SHP77 (cell line): ENCODE results near the gene PXMP4.

ENCODE experiments used
- DNase-seq, 2 experiments: peaks; one replicate each; lab custom pipeline; 2025; lab: John Stamatoyannopoulos, UW

The PXMP4 gene

DNA sequence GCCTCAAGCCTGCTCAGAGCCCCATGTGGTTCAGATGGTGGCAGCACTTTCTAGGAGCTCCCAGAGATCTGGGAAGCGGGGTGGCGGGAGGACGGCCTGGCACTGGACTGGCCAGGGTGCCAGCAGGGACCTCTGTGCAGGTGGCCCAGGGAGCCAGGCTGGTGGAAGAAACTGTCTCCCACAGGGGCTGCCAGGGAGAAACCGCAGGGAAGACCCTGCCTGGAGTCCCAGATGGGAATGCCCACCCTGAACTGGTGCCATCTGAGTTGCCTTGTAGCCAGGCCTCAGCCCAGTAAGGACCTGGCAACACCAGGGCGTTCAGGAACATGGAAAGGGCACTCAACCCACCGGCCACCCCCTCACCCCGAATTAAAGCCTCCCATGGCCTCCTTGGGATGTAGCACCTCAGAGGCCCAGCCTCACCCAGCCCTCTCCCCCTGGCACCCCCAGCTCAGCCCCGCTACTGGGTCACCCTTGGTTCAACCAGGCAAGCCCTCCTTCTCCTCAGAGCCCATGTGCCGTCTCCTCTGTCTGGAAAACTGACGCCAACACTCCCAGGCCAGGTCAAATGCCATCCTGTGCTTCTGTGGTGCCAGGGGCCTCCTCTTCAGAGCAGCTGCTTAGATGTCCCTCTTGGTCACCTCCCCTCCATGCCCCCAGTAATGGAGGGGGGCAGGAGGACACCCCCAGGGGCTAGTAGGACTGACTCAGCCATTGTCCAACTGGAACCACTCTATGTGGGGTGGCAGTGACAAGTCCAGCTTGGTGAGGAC is 63.9 kb downstream of the PXMP4 start:
- DNase-seq: no peak

DNA sequence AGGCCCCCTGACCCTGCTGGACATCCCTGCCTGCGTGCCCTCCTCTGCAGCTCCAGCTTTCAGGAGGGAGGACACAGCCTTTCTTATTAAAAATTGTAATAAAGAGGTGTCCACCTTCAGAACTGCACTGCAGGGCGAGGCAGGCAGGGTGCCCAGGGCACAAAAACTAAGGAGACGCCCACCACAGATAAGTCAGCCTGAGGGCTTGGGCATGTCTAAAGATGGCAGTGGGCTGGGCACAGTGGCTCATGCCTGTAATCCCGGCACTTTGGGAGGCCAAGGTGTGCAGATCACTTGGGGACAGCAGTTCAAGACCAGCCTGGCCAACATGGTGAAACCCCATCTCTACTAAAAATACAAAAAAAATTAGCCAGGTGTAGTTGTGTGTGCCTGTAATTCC is 64.9 kb downstream of the PXMP4 start:
- no peak for DNase-seq

DNA sequence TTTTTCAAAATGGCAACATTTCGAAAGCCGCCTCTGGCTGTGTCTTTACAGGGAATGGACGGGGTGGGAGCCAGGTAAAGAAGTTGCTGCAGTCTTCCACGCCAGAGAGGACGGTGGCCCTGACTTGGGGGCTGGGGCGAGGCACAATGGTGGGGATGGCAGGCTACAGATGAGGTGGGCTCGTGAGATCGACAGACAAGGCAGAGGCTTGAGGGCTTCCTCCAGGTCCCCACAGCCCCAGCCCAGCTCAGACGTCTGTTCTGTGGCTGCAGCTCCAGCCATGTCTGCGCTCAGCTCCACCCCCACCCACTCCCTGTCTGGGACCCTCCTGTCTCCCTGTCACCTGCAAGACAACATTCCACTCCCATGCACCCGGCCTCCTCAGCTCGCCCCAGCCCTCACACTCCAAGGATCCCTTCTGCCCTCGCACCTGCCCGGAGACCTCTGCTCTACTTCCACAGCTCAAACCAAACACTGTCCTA is 65.4 kb downstream of the PXMP4 start:
- DNase-seq: no peak

DNA sequence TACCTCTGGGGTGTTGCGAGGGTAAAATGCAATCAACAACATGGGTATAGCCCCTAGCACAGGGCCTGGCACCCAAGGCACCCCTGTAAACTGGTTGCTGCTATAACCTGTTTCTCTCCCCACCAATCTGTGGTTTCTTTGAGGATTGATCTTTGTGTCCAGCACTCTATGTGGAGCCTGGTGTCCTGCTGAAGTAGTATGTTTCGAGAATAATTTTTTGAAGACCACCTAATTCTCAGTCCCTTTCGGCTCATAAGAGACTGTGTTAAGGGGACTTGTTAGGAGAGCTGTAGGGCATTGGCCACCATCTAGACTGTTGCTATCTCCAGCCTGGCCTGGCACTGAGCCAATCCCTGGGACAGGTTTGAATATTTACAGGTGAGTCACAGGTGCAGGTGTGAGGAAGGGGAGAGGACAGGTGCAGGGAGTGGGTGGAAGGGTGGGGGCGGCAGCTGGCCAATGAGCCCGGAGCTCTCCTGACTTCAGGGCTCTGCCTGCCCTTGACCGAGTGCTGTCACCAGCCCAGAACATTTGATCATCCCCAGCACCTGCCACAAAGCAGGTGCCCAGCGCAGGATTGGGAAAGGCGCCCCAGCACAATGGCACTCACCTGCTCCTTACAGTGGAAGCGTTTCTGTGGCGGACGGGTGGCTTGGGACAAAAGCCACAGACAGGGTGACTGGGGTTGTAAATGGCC is 66.1 kb downstream of the PXMP4 start:
- DNase-seq: peak; percentile 72 to 79

DNA sequence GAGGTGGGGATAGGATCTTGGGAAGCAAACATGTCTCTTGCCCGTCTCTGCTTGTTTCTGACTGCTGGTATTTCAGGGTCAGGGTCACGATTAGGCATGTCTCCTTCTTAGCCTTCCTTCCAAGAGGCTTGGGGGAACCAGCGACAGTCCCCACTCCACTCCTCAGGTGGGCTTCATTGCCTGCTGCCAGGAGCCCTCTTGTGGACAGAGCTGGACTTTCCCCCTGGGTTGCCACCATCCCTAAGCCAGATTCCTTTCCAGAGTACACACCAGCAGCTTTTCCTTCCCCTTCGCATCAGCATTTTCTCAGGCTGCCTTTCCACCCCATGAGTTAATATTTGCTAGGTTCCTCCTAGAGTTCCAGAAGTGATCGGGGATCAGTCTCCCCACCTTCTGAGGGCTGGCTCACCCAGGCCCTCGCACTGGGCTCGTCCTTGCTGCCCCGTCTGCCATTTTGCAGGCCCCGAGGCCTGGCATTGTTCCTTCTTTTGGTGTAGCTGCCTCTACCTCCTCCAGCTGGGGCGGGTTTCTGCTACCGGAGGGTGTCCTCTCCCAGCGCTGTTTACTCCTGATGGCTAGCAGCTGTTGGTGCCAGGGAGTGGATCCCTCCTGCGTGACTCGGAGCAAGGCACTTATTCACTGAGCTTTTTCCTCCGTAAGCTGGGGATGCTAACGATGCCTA is 66.8 kb downstream of the PXMP4 start:
- peak; percentile 57 to 66 for DNase-seq
